ENCODE data around the gene LDHD. TPM values are rescaled to one million over a fixed set of nuclear protein-coding genes. Genes with fewer than 3 reads are reported as not detected.

Gene LDHD
- total and polyA plus RNA-seq, 2 of the 13 experiments (the other 11 are each of a cell fraction or from before 2014, with no cell fraction given), result 9.1 to 9.8 TPM

GRCh38 chr16:75114946-75115825 is 1.4 kb downstream of the LDHD start:
- no peak overlapping the region for H3K27ac ChIP-seq (ENCODE audit: extremely low read length, insufficient read depth, low read length)
- H3K9me3 ChIP-seq (ENCODE audit: low read length), result no peaks in the 10 kb centered on the region
- H2AFZ ChIP-seq (ENCODE audit: low read length), result no peak overlapping the region
- in situ Hi-C loops (cut with HindIII; ENCODE audit: extremely low pct_ligation_motif_present, low pct_unique_long_range_greater_than_20kb) (no loop called here), intact Hi-C loops (cut with micrococcal nuclease; ENCODE audit: unreplicated experiment) (no loop called here)
- WGBS (ENCODE audit: low lambda C conversion rate), result 91% methylated on average over 29 of the region's 45 CpGs
- ChIA-PET POLR2A (interaction anchor here (1.2 to 1.5 kb wide), 2 partner anchors 10 to 15 kb away, joined by 3 to 8 read pairs; no protein-coding TSS in a partner anchor), CTCF (ENCODE audit: low intra/inter-chr PET ratio, low total read pairs) (no interaction called here)
- DNase-seq (ENCODE audit: low spot score) (no peak), ATAC-seq (no peak), FAIRE-seq (no peak)
- peak overlapping the region; percentile 79 for H3K4me2 ChIP-seq (ENCODE audit: low read depth, low read length)
- H3K27me3 ChIP-seq (ENCODE audit: control insufficient read depth in 1 of 2, insufficient read depth in 2 of 2, low read length in 2 of 2), result no peaks in the 10 kb centered on the region; a peak in 1 of 5 replicates
- 0 out of 5 replicates have a peak, but pooled peaks cover 0 to 2% of the 10 kb centered on the region in 2 experiments for H3K36me3 ChIP-seq (replicated peaks in 1 of 2; ENCODE audit: control insufficient read depth in 1 of 2, insufficient read depth in 2 of 2, low read length in 2 of 2)
- H3K9ac ChIP-seq (ENCODE audit: insufficient read depth, low read depth, low read length), result peak overlapping the region; percentile 75; the same call in 1 of the 2 replicates
- peaks cover 83% of the 10 kb centered on the region for H3K4me1 ChIP-seq (ENCODE audit: insufficient read depth, low read length)
- BruUV-seq (replicated peaks), result no TSS peak
- no peaks in the 10 kb centered on the region for H4K20me1 ChIP-seq (ENCODE audit: insufficient read depth, low read length)
- H3K79me2 ChIP-seq (ENCODE audit: insufficient read depth, low read length), result peaks cover 16% of the 10 kb centered on the region
- peak overlapping the region in 2 of 3 experiments; percentile 56 to 83; a peak in 2 of 6 replicates for H3K4me3 ChIP-seq (replicated peaks in 1 of 3; ENCODE audit: insufficient read depth in 1 of 3, low read depth in 2 of 3, low read length in 3 of 3)
- no peak for TF ChIP-seq NR2F1 (CRISPR knock-in tag; IDR thresholded peaks at IDR 0.05)
- no peak for TF ChIP-seq SP1 (IDR thresholded peaks at IDR 0.05)
- no peak for TF ChIP-seq SP1 (CRISPR knock-in tag; IDR thresholded peaks at IDR 0.05)
- TF ChIP-seq SRSF4 (IDR thresholded peaks at IDR 0.05; ENCODE audit: low read depth, low read length, poor library complexity, severe bottlenecking), result no peak
- TF ChIP-seq ZFP91 (CRISPR knock-in tag; IDR thresholded peaks at IDR 0.05; ENCODE audit: borderline replicate concordance), result peak; percentile 32; the same call in 1 of the 2 replicates
- TF ChIP-seq KDM5B (CRISPR knock-in tag; IDR thresholded peaks at IDR 0.05; ENCODE audit: borderline replicate concordance), result 0 out of 2 replicates have a peak, but pooled peaks have one; percentile 37
- TF ChIP-seq MXD1 (CRISPR knock-in tag; IDR thresholded peaks at IDR 0.05), result peak; percentile 57; the same call in 1 of the 2 replicates
- TF ChIP-seq ZNF740 (CRISPR knock-in tag; IDR thresholded peaks at IDR 0.05), result no peak
- no peak for TF ChIP-seq PRMT3 (CRISPR knock-in tag; IDR thresholded peaks at IDR 0.05; ENCODE audit: borderline replicate concordance, low read depth)
- no peak for TF ChIP-seq ARNT (IDR thresholded peaks at IDR 0.05)
- TF ChIP-seq ZNF282 (IDR thresholded peaks at IDR 0.05; ENCODE audit: partially characterized antibody), result no peak
- peak; percentile 70 for TF ChIP-seq AGO2 (optimal IDR thresholded peaks at IDR 0.05; ENCODE audit: low read depth, low read length)
- TF ChIP-seq RNF2 (conservative IDR thresholded peaks at IDR 0.05; ENCODE audit: low read depth), result no peak
- peak; percentile 54; the same call in 1 of the 2 replicates for TF ChIP-seq AKAP8 (CRISPR knock-in tag; IDR thresholded peaks at IDR 0.05)
- TF ChIP-seq ZNF235 (CRISPR knock-in tag; IDR thresholded peaks at IDR 0.05; ENCODE audit: borderline replicate concordance), result 0 out of 2 replicates have a peak, but pooled peaks have one; percentile 42
- TF ChIP-seq E2F5 (CRISPR knock-in tag; conservative IDR thresholded peaks at IDR 0.05), result no peak
- 0 out of 2 replicates have a peak, but pooled peaks have one; percentile 20 for TF ChIP-seq ZNF777 (CRISPR knock-in tag; IDR thresholded peaks at IDR 0.05)
- peak; percentile 14; the same call in 1 of the 2 replicates for TF ChIP-seq HOXA3 (CRISPR knock-in tag; IDR thresholded peaks at IDR 0.05)
- TF ChIP-seq ZNF652 (CRISPR knock-in tag; IDR thresholded peaks at IDR 0.05; ENCODE audit: borderline replicate concordance, low read depth), result no peak
- TF ChIP-seq HNRNPL (IDR thresholded peaks at IDR 0.05; ENCODE audit: low read depth, low read length), result 0 out of 2 replicates have a peak, but pooled peaks have one; percentile 6
- no peak for TF ChIP-seq ATF3 (CRISPR knock-in tag; IDR thresholded peaks at IDR 0.05)
